Fibroblast of skin of right quadriceps (primary cell): Measurements from ENCODE around the gene AGBL3.
"Not testable (repeated sequence)": the region's sequence is repeated elsewhere in the genome, so short reads cannot be mapped to it uniquely, and the experiment has no call there.

Source experiments
- DNase-seq: peaks from one replicate; pipeline ENCODE4 v3.0.0-alpha.2; 2013

The AGBL3 gene

GRCh38 chr7:135078051-135078450 lies 91.7 kb downstream of the AGBL3 start:
- no peak for DNase-seq

GRCh38 chr7:135079068-135079467 lies 92.8 kb downstream of the AGBL3 start:
- no peak for DNase-seq

GRCh38 chr7:135083005-135083404 lies 96.7 kb downstream of the AGBL3 start:
- DNase-seq = no peak

- no peak for DNase-seq
Measured at GRCh38 chr7:135088566-135088965, 102.3 kb downstream of the AGBL3 start.

GRCh38 chr7:135091717-135092116 lies 105.4 kb downstream of the AGBL3 start:
- no peak for DNase-seq

GRCh38 chr7:135094472-135095237 lies 108.3 kb downstream of the AGBL3 start:
- no peak for DNase-seq

- DNase-seq = no peak
Measured at GRCh38 chr7:135095450-135095849, 109.1 kb downstream of the AGBL3 start.

- no peak for DNase-seq
Measured at GRCh38 chr7:135098391-135098790, 112.1 kb downstream of the AGBL3 start.

GRCh38 chr7:135100856-135101255 lies 114.5 kb downstream of the AGBL3 start:
- DNase-seq = peak; percentile 2

GRCh38 chr7:135102372-135102771 lies 116.1 kb downstream of the AGBL3 start:
- no peak for DNase-seq

- no peak for DNase-seq
Measured at GRCh38 chr7:135109562-135109961, 123.3 kb downstream of the AGBL3 start.

GRCh38 chr7:135109976-135110375 lies 123.7 kb downstream of the AGBL3 start:
- no peak for DNase-seq

- DNase-seq = no peak
Measured at GRCh38 chr7:135111379-135111778, 125.1 kb downstream of the AGBL3 start.

- no peak for DNase-seq
Measured at GRCh38 chr7:135114622-135115021, 128.3 kb downstream of the AGBL3 start.

- DNase-seq = no peak
Measured at GRCh38 chr7:135117096-135117495, 130.8 kb downstream of the AGBL3 start.

- DNase-seq = no peak
Measured at GRCh38 chr7:135121868-135122267, 135.6 kb downstream of the AGBL3 start.

- not testable (repeated sequence) for DNase-seq
Measured at GRCh38 chr7:135124631-135125030, 138.3 kb downstream of the AGBL3 start.

- DNase-seq = no peak
Measured at GRCh38 chr7:135128931-135129330, 142.6 kb downstream of the AGBL3 start.

- DNase-seq = no peak
Measured at GRCh38 chr7:135129579-135129978, 143.3 kb downstream of the AGBL3 start.

GRCh38 chr7:135143885-135144668 lies 157.8 kb downstream of the AGBL3 start:
- DNase-seq = no peak

GRCh38 chr7:135147341-135147898 lies 161.1 kb downstream of the AGBL3 start:
- DNase-seq = no peak

- DNase-seq = no peak
Measured at GRCh38 chr7:135147899-135148721, 161.8 kb downstream of the AGBL3 start, which contains the start of gene TMEM140. Gene TMEM140 (plus strand): TSS chr7:135148072. CDS start chr7:135164442, 16,370 bp downstream.
